Mucosa of descending colon (tissue), 3 donors: ENCODE data around the gene IGSF9B. TPM values are rescaled to one million over a fixed set of nuclear protein-coding genes. Genes with fewer than 3 reads are reported as not detected.

Experiments used
- ATAC-seq: fragments of 200-7000 bp; cut with Tn5 transposase; one replicate; pipeline ENCODE4 v1.9.1; 2020; ENCODE audit warnings: mild to moderate bottlenecking, moderate library complexity
- DNase-seq, 3 donors: peaks; one replicate each; pipeline ENCODE4 v3.0.0-alpha.2; 2020
- H3K36me3 ChIP-seq: fragments of 200-600 bp; one replicate; pipeline ENCODE4 v1.8.0; 2021; ENCODE audit warnings: low read depth, mild to moderate bottlenecking
- H3K4me1 ChIP-seq: fragments of 200-600 bp; one replicate; pipeline ENCODE4 v1.8.0; 2021; ENCODE audit warnings: low read depth, mild to moderate bottlenecking
- H3K4me3 ChIP-seq: fragments of 200-600 bp; one replicate; pipeline ENCODE4 v1.8.0; 2021; ENCODE audit warnings: mild to moderate bottlenecking
- H3K9me3 ChIP-seq: fragments of 200-600 bp; one replicate; pipeline ENCODE4 v1.8.0; 2021; ENCODE audit warnings: mild to moderate bottlenecking
- CTCF ChIP-seq: fragments of 200-600 bp; IDR thresholded peaks from one replicate; pipeline ENCODE4 v1.8.0; 2022; ENCODE audit warnings: antibody characterized with exemption, mild to moderate bottlenecking
- intact Hi-C, 2 donors: fragments of 100-400 bp; cut with DNase I in 1 of 2; cut with micrococcal nuclease in 1 of 2; formaldehyde crosslinking; loops; one replicate each; pipeline versions ENCODE4 v1.11.0 to v1.11.1; 2022; cut with DNase I, micrococcal nuclease
- total RNA-seq, 3 donors: library from RNA; stranded (reverse); fragmentation: NEBNext Ultra II Directional in 2 of 3; extraction: Animal tissue kit (Norgen Biotek cat#: 25700) in 2 of 3; gene quantifications; one replicate each; pipeline versions ENCODE4 v1.2.1 to v1.2.4, GENCODE V29; 2021 to 2023
- donor health status: DM: no; HTN: no; CAD: no; lungs with moderate emphysema.
- donor health status: DM: no; HTN: no; CAD: no.
- donor health status: DM: no; HTN: yes; CAD: no.

IGSF9B gene
- total RNA-seq, 3 donors from 2014 or later: 5.2 to 42.6 (median 5.8) TPM

GRCh38 chr11:133945087-133945974, 11.4 kb downstream of the IGSF9B start:
- no peaks in the 10 kb centered on the region for H3K36me3 ChIP-seq
- TF ChIP-seq CTCF: no peak
- H3K4me1 ChIP-seq: no peaks in the 10 kb centered on the region
- no peaks in the 10 kb centered on the region for H3K9me3 ChIP-seq
- DNase-seq: peak in 1 of 3 donors; percentile 53
- ATAC-seq: peak; percentile 51
- intact Hi-C loops: loop anchor here in 1 of 2 donors (5.0 kb wide), 1 partner anchor 97 kb away; no protein-coding TSS in a partner anchor
- H3K4me3 ChIP-seq: no peak overlapping the region

GRCh38 chr11:133943950-133944698, 12.6 kb downstream of the IGSF9B start:
- intact Hi-C loops: no loop called here
- no peak for ATAC-seq
- no peak for TF ChIP-seq CTCF

GRCh38 chr11:133942577-133942976, 14.2 kb downstream of the IGSF9B start:
- Histone ChIP-seq H3K9me3 (no peaks in the 10 kb centered on the region), H3K4me3 (no peak overlapping the region), H3K4me1 (no peaks in the 10 kb centered on the region), H3K36me3 (no peaks in the 10 kb centered on the region)
- TF ChIP-seq CTCF: no peak
- intact Hi-C loops: no loop called here
- ATAC-seq (no peak), DNase-seq (no peak)

More at GRCh38 chr11:133943950-133944698, 12.6 kb downstream of the IGSF9B start:
- DNase-seq: peak in 1 of 3 donors; percentile 34
- H3K4me3 ChIP-seq: no peak overlapping the region
- no peaks in the 10 kb centered on the region for H3K4me1 ChIP-seq
- no peaks in the 10 kb centered on the region for H3K36me3 ChIP-seq
- no peaks in the 10 kb centered on the region for H3K9me3 ChIP-seq

- Histone ChIP-seq H3K4me1 (no peaks in the 10 kb centered on the region), H3K9me3 (no peaks in the 10 kb centered on the region), H3K36me3 (no peaks in the 10 kb centered on the region), H3K4me3 (no peak overlapping the region)
- ATAC-seq (no peak), DNase-seq (no peak)
- intact Hi-C loops: no loop called here
- TF ChIP-seq CTCF: no peak
These were observed 15.2 kb downstream of the IGSF9B start for GRCh38 chr11:133941546-133941945.

GRCh38 chr11:133940034-133940433, 16.7 kb downstream of the IGSF9B start:
- ATAC-seq: no peak
- Histone ChIP-seq H3K4me1 (no peaks in the 10 kb centered on the region), H3K36me3 (no peaks in the 10 kb centered on the region), H3K9me3 (no peaks in the 10 kb centered on the region), H3K4me3 (no peak overlapping the region)
- DNase-seq: peak in 1 of 3 donors; percentile 27
- intact Hi-C loops: no loop called here
- no peak for TF ChIP-seq CTCF
